ENCODE data around the gene HPSE2. TPM values are rescaled to one million over a fixed set of nuclear protein-coding genes. Genes with fewer than 3 reads are reported as not detected.

HPSE2 gene
- total RNA-seq, 1 donor from 2014 or later: not detected

- no peaks in the 10 kb centered on the region for H3K4me1 Mint-ChIP-seq (ENCODE audit: low read depth)
- no peak for DNase-seq (ENCODE audit: low spot score)
- peaks cover 1% of the 10 kb centered on the region for H3K27me3 Mint-ChIP-seq (ENCODE audit: low read depth)
- H3K9me3 Mint-ChIP-seq: no peaks in the 10 kb centered on the region
- no peak overlapping the region for H3K4me3 Mint-ChIP-seq (ENCODE audit: low read depth)
- no peak overlapping the region for H3K27ac Mint-ChIP-seq
- intact Hi-C loops (cut with micrococcal nuclease): no loop called here
- H3K36me3 Mint-ChIP-seq (ENCODE audit: low read depth): no peaks in the 10 kb centered on the region
These were observed 646.0 kb downstream of the HPSE2 start for GRCh38 chr10:98589691-98590090.

GRCh38 chr10:98589007-98589406 lies 646.6 kb downstream of the HPSE2 start:
- peaks cover 1% of the 10 kb centered on the region for H3K27me3 Mint-ChIP-seq (ENCODE audit: low read depth)
- H3K9me3 Mint-ChIP-seq: no peaks in the 10 kb centered on the region
- H3K4me1 Mint-ChIP-seq (ENCODE audit: low read depth): no peaks in the 10 kb centered on the region
- no peak for DNase-seq (ENCODE audit: low spot score)
- H3K36me3 Mint-ChIP-seq (ENCODE audit: low read depth): no peaks in the 10 kb centered on the region
- H3K27ac Mint-ChIP-seq: no peak overlapping the region
- intact Hi-C loops (cut with micrococcal nuclease): no loop called here
- no peak overlapping the region for H3K4me3 Mint-ChIP-seq (ENCODE audit: low read depth)

GRCh38 chr10:98587156-98587837 lies 648.4 kb downstream of the HPSE2 start:
- no peak for DNase-seq (ENCODE audit: low spot score)

DNA sequence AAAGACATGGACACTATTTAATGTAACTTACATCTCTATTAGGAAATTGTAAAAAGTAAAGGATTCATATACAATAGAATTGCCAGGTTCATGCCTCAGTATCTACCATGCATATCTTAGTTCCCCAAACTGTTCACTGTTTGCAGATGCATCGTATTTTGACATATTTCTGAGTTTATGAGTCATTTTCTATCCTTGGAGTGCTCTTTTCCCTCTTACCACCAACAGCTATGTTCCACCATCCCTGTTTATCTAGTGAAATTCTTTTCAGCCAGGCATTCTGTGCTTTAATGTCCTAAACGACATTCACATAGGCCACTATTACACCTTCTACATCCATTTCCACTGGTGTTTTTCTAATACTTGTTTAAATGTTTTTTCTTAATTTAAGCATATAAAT lies 649.6 kb downstream of the HPSE2 start:
- no peak for DNase-seq (ENCODE audit: low spot score)
- H3K4me1 Mint-ChIP-seq (ENCODE audit: low read depth): no peaks in the 10 kb centered on the region
- H3K9me3 Mint-ChIP-seq: no peaks in the 10 kb centered on the region
- H3K4me3 Mint-ChIP-seq (ENCODE audit: low read depth): no peak overlapping the region
- H3K36me3 Mint-ChIP-seq (ENCODE audit: low read depth): no peaks in the 10 kb centered on the region
- peaks cover 1% of the 10 kb centered on the region for H3K27me3 Mint-ChIP-seq (ENCODE audit: low read depth)
- intact Hi-C loops (cut with micrococcal nuclease): no loop called here
- H3K27ac Mint-ChIP-seq: no peak overlapping the region

More at GRCh38 chr10:98587156-98587837, 648.4 kb downstream of the HPSE2 start:
- no peak overlapping the region for H3K4me3 Mint-ChIP-seq (ENCODE audit: low read depth)
- no peaks in the 10 kb centered on the region for H3K4me1 Mint-ChIP-seq (ENCODE audit: low read depth)
- no peaks in the 10 kb centered on the region for H3K9me3 Mint-ChIP-seq
- peaks cover 1% of the 10 kb centered on the region for H3K27me3 Mint-ChIP-seq (ENCODE audit: low read depth)
- H3K27ac Mint-ChIP-seq: no peak overlapping the region
- H3K36me3 Mint-ChIP-seq (ENCODE audit: low read depth): no peaks in the 10 kb centered on the region
- intact Hi-C loops (cut with micrococcal nuclease): no loop called here

GRCh38 chr10:98582363-98582762 lies 653.3 kb downstream of the HPSE2 start:
- intact Hi-C loops (cut with micrococcal nuclease): no loop called here
- H3K27ac Mint-ChIP-seq: no peak overlapping the region
- H3K4me3 Mint-ChIP-seq (ENCODE audit: low read depth): no peak overlapping the region
- peaks cover 2% of the 10 kb centered on the region for H3K27me3 Mint-ChIP-seq (ENCODE audit: low read depth)
- H3K36me3 Mint-ChIP-seq (ENCODE audit: low read depth): no peaks in the 10 kb centered on the region
- no peaks in the 10 kb centered on the region for H3K4me1 Mint-ChIP-seq (ENCODE audit: low read depth)
- no peak for DNase-seq (ENCODE audit: low spot score)
- no peaks in the 10 kb centered on the region for H3K9me3 Mint-ChIP-seq

- no peak for DNase-seq (ENCODE audit: low spot score)
- Mint-ChIP-seq H3K27ac (no peak overlapping the region), H3K9me3 (no peaks in the 10 kb centered on the region), H3K27me3 (ENCODE audit: low read depth) (peaks cover 3% of the 10 kb centered on the region), H3K4me3 (ENCODE audit: low read depth) (no peak overlapping the region), H3K36me3 (ENCODE audit: low read depth) (no peaks in the 10 kb centered on the region), H3K4me1 (ENCODE audit: low read depth) (no peaks in the 10 kb centered on the region)
- intact Hi-C loops (cut with micrococcal nuclease): no loop called here
These were observed 658.1 kb downstream of the HPSE2 start for GRCh38 chr10:98577578-98577977.

DNA sequence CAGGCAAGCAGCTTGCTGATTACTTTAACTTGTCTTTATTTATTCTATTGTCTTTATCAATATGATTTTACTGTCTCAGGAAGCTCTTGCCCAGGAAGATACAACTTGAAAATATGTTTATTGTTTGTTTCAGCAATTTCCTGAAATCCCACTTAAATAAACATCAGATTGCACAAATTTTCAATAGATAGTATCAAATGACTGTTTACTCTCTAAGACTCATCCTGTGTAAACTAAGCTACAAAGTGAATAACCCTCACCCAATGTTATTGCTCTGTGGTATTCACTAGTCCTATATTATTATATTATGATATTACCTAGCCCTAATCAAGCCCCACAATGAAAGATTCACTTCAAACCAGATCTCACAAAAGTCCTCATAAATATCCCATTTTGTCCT lies 658.5 kb downstream of the HPSE2 start:
- intact Hi-C loops (cut with micrococcal nuclease): no loop called here
- Mint-ChIP-seq H3K36me3 (ENCODE audit: low read depth) (no peaks in the 10 kb centered on the region), H3K4me1 (ENCODE audit: low read depth) (no peaks in the 10 kb centered on the region), H3K27me3 (ENCODE audit: low read depth) (peaks cover 3% of the 10 kb centered on the region), H3K4me3 (ENCODE audit: low read depth) (no peak overlapping the region), H3K9me3 (no peaks in the 10 kb centered on the region), H3K27ac (no peak overlapping the region)
- no peak for DNase-seq (ENCODE audit: low spot score)

DNA sequence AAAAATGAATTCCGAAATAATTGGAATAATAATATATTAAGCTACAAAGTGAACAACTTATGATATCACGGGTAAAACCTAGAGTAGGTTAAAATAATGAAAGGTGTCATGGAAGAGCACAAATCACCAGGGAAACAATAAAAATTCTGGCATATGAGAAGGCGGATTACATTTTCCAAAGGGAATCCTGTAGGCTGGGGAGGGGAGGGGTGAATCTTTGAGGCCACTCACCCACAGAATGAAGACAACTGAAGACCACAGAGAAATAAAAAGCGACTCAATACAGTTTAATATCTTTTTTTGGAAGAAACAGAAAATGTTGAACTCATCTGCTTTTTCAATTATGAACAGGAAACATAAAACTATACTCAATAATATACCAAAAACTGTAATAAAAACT lies 659.6 kb downstream of the HPSE2 start:
- Mint-ChIP-seq H3K27ac (no peak overlapping the region), H3K4me3 (ENCODE audit: low read depth) (no peak overlapping the region), H3K4me1 (ENCODE audit: low read depth) (no peaks in the 10 kb centered on the region), H3K9me3 (no peaks in the 10 kb centered on the region), H3K36me3 (ENCODE audit: low read depth) (no peaks in the 10 kb centered on the region), H3K27me3 (ENCODE audit: low read depth) (peaks cover 3% of the 10 kb centered on the region)
- intact Hi-C loops (cut with micrococcal nuclease): no loop called here
- no peak for DNase-seq (ENCODE audit: low spot score)

- no peaks in the 10 kb centered on the region for H3K9me3 Mint-ChIP-seq
- no peak overlapping the region for H3K27ac Mint-ChIP-seq
- H3K4me3 Mint-ChIP-seq (ENCODE audit: low read depth): no peak overlapping the region
- DNase-seq (ENCODE audit: low spot score): no peak
- intact Hi-C loops (cut with micrococcal nuclease): no loop called here
- no peaks in the 10 kb centered on the region for H3K4me1 Mint-ChIP-seq (ENCODE audit: low read depth)
- peaks cover 2% of the 10 kb centered on the region for H3K27me3 Mint-ChIP-seq (ENCODE audit: low read depth)
- no peaks in the 10 kb centered on the region for H3K36me3 Mint-ChIP-seq (ENCODE audit: low read depth)
These were observed 663.1 kb downstream of the HPSE2 start for GRCh38 chr10:98572594-98572993.

DNA sequence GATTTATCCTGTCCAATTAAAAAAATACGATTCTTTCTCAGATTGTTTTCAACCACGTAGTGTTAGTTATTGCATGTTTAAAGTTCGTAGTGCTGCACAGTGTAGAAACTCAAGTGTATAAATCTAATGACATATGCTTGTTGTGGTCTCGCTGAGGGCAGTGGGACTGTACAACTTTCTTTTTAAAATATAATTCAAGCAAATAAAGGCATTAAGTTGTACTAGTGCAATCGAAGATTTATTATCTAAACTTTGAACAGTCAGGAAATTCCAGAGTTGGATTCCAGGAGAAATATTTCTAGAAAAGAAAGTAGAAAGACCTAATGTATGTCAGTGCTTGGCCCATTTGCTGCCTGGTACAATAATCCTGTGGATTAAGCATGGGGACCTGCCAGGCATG lies 664.8 kb downstream of the HPSE2 start:
- DNase-seq (ENCODE audit: low spot score): no peak
- Mint-ChIP-seq H3K4me3 (ENCODE audit: low read depth) (no peak overlapping the region), H3K36me3 (ENCODE audit: low read depth) (no peaks in the 10 kb centered on the region), H3K4me1 (ENCODE audit: low read depth) (no peaks in the 10 kb centered on the region), H3K27me3 (ENCODE audit: low read depth) (no peaks in the 10 kb centered on the region), H3K9me3 (no peaks in the 10 kb centered on the region), H3K27ac (no peak overlapping the region)
- intact Hi-C loops (cut with micrococcal nuclease): no loop called here

DNA sequence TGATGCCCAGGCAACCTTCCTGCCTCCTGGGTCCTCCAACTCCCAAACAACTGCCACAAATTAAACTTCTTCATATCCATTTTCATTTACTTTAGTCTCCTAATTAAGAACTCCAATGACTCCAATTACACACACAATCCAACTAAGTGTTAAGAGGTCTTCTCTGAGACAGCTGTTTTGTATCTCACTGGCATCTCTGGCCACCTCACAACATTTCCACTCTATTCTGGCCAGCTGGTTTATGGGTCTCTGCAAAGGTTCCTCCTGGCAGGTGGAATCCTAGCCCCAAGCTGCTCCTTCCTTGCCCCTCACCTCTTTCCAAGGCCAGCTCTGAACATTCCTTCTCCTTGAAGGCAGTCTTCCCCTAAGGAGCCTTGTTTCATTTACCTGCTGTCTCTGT lies 665.8 kb downstream of the HPSE2 start:
- Mint-ChIP-seq H3K4me3 (ENCODE audit: low read depth) (no peak overlapping the region), H3K27ac (no peak overlapping the region), H3K9me3 (no peaks in the 10 kb centered on the region), H3K36me3 (ENCODE audit: low read depth) (no peaks in the 10 kb centered on the region), H3K4me1 (ENCODE audit: low read depth) (no peaks in the 10 kb centered on the region), H3K27me3 (ENCODE audit: low read depth) (no peaks in the 10 kb centered on the region)
- intact Hi-C loops (cut with micrococcal nuclease): no loop called here
- no peak for DNase-seq (ENCODE audit: low spot score)

GRCh38 chr10:98568551-98568950 lies 667.1 kb downstream of the HPSE2 start:
- Mint-ChIP-seq H3K4me3 (ENCODE audit: low read depth) (no peak overlapping the region), H3K9me3 (no peaks in the 10 kb centered on the region), H3K27ac (no peak overlapping the region), H3K36me3 (ENCODE audit: low read depth) (no peaks in the 10 kb centered on the region), H3K27me3 (ENCODE audit: low read depth) (no peaks in the 10 kb centered on the region), H3K4me1 (ENCODE audit: low read depth) (no peaks in the 10 kb centered on the region)
- DNase-seq (ENCODE audit: low spot score): no peak
- intact Hi-C loops (cut with micrococcal nuclease): no loop called here

GRCh38 chr10:98567391-98568133 lies 668.1 kb downstream of the HPSE2 start:
- no peak overlapping the region for H3K4me3 Mint-ChIP-seq (ENCODE audit: low read depth)
- no peaks in the 10 kb centered on the region for H3K27me3 Mint-ChIP-seq (ENCODE audit: low read depth)
- no peaks in the 10 kb centered on the region for H3K4me1 Mint-ChIP-seq (ENCODE audit: low read depth)
- H3K27ac Mint-ChIP-seq: no peak overlapping the region
- no peak for DNase-seq (ENCODE audit: low spot score)
- no peaks in the 10 kb centered on the region for H3K9me3 Mint-ChIP-seq
- intact Hi-C loops (cut with micrococcal nuclease): no loop called here
- no peaks in the 10 kb centered on the region for H3K36me3 Mint-ChIP-seq (ENCODE audit: low read depth)

Measured in activated T-helper 2 cell treated with anti-CD3 and anti-CD28 coated beads, Interferon-gamma antibody, Interleukin-2, Interleukin-4, amounts not matched to agents 10 μg/mL and 5 μg/mL and 100 μg/mL, durations not matched to agents 14 hours and 24 hours and 36 hours (primary cell).